HG03565 (cell line): ENCODE results near the gene STRA8.

Source experiments
- ATAC-seq: cut with Tn5 transposase; IDR thresholded peaks from one replicate; pipeline ENCODE4 v1.9.1; 2021; ENCODE audit warnings: mild to moderate bottlenecking, moderate library complexity; ENCODE audit not compliant: unreplicated experiment

The STRA8 gene

DNA sequence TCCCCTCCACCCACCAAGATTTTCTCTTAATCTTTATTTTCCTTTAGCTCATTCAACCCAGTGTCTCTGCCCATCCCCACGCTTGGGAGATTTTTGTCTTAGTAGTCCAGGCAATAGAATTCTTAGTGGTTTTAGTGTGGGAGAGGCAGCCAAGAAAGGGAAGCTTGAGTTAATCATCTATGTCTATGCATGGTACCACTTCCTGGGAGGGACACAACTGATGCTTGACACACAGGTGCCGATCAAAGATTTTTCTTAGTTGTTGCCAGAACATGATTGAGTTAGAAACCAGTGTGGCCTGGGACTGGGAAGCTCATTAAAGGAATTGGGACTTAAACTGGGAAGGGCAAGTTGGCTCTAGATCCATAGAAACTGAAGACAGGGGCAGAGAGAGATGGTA, 3.1 kb downstream of the STRA8 start:
- peak; percentile 72 for ATAC-seq

DNA sequence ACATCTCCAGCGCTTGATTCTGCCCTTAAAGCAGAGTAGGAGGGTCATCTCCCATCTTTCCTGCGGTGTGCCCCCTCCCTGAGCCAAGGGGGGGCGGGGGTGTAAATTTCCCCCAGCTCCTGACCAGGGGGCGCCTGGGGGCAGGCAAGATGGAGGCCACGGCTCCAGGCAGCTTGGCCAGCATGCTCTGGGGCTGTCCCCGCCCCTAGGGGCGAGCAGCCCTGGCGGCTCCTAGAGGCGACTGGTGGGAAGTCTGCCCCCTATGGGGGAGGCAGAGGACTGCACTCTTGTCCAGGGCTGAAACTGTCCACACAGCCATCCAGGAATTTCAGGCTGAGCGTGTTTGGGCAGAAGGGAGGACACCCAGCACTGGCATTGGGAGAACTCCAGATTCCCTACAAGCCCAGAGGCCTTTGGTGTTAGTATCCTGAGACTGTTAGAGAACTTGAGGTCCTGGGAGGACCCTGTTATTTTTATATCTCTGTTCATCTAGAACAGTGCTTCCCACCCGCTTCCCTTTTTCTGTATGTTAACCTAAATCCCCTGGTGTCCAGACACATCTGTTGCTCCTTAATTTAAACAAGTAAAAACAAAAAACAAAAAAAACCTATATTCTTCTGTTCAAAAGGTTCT, 4.6 kb downstream of the STRA8 start:
- no peak for ATAC-seq

DNA sequence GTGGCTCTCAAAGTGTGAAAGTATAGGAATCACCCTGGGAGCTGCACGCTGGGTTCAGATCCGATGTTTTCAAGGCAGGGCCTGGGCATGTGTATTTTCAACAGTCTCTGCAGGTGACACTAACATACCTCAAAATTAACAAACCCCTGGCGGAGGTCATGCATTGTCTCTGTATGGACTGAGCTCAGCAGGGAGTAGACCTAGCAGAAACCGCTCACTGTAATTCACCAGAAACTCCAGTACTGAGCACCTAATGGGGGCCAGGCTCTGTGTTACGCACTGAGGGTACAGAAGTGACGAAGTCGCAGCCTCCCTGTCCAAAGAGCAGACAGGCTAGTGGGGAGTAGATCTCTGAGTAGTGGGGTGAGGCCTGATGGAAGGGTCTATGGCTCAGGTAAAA, 5.6 kb downstream of the STRA8 start:
- ATAC-seq = no peak

DNA sequence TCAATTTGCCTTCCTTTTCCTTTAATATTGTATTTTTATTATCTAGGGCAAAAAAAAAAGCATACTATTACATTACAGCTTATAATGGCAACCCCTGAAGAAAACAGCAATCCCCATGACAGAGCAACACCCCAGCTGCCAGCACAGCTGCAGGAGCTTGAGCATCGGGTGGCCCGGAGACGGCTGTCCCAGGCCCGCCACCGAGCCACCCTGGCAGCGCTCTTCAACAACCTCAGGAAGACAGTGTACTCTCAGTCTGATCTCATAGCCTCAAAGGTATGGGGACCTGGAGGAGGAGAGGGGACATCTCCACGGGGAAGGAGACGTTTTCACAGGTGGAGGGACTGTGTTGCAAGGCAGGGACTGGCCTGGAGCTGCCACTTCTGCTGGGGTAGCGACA, 6.8 kb downstream of the STRA8 start:
- ATAC-seq = no peak

DNA sequence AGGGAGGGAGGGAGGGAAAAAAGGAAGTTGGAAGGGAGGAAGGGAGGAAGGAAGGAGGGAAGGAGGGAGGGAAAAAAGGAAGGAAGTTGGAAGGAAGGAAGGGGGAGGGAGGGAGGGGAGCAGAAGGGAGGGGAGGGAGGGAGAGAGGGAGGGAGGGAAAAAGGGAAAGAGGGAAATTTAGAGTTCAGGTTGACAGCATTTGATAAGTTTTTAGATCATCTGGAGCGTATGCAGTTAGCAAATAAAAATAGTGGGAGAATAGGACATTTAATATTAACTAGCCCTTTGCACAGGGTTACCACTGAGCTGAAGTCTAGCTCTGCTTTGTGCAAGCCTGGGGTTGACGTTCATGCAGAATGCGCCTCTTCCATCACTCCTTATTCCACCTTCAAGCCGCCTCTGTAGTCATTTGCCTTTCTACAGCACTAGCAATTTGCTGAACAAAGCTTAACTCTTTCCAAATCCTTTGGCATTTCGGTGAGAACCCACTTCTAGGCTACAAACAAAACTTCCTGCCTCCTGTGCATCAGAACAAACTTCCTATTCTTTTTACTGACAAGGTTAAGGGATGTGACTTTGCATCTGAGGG, 8.6 kb downstream of the STRA8 start:
- ATAC-seq = no peak

DNA sequence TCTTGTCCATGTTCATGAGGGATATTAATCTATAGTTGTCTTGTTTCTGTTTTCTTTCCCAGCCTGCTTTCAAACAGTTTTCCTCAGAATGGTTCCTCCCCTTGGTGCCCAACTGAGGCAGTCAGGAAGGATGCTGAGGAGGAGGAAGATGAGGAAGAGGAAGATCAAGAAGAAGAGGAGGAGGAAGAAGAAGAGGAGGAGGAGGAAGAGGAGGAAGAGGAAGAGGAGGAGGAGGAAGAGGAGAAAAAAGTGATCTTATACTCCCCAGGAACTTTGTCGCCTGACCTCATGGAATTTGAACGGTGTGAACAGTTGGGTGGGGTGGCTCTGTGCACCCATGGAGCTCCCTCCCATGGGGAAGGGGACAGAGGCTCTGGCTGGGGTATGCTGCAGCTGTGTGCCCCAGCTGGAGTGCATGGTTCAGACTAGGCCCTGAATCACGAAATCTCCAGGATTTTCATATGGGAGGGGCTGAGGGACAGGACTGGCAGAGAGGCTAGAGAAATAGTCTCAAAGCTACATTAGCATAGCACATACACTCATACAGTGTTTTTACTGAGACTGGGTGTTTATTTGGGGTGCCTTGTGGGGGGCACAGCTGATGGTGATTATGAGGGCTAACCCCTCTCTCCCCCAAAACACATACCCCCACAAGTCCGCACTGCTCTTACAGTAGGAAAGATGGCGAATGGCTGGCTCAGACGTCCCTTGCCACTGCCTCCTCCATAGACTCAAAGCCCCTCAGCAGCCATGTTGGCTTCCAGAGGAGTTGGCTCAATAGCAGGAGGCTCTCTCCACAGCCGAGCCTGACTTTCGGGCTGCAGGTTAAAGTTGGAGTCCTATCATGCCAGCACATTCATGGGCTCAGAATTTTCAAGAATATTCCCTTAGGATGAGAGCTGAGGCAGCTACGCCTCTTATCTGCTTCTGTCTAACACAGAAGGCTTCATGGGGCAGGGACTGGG, 11.9 kb downstream of the STRA8 start:
- no peak for ATAC-seq

DNA sequence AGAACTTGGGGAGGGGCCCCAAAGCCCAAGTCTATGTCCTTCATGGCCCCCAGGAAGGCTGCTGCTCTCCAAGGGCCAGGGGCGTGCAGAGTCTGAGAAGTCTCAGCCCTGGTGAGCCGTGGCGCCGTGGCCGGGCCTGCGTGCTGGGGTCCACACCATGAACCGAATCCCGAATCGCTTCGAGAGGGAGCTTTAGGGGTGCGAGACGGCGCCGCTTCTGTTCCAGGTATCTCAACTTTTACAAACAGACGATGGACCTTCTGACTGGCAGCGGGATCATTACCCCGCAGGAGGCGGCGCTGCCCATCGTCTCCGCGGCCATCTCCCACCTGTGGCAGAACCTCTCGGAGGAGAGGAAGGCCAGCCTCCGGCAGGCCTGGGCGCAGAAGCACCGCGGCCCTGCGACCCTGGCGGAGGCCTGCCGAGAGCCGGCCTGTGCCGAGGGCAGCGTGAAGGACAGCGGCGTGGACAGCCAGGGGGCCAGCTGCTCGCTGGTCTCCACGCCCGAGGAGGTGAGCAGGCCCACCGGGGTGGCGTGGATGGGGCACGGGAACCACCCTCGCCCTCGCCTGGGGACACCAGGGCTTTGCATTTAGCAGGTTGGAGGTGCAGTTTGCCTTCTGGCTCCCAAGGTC, 12.7 kb downstream of the STRA8 start:
- no peak for ATAC-seq

DNA sequence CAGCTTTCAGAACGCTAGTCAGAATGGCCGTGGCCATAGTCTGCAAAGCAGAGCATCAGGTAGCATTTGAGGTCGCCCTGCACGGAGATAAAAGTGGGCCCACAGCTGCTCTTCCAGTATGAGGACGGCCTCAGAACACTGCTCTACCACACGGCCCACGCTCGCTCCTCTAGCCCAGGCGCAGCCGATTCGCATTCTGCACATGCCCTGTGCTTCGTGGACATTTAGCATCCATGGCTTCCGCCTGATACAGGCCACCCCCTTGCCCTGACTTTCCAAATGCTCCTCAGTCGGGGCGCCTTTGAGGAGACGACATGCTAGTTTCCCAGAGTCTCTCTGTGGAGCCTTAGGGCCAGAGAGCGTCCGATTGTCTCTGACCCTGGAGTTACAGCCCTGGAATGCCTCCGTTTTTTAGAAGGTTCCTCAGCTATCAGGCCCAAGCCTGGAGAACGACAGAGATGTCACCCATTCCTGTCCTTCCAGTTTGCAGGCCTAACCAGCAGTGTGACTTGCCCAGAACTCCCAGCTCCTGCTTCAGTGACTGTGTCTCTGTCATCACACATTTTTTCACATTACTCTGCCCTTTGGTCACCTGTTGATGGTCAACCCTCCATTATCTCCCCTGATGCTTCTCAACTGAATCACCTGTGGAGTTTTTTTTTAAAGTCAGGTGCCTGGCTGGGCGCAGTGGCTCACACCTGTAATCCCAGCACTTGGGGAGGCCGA, 14.3 kb downstream of the STRA8 start:
- ATAC-seq = no peak

DNA sequence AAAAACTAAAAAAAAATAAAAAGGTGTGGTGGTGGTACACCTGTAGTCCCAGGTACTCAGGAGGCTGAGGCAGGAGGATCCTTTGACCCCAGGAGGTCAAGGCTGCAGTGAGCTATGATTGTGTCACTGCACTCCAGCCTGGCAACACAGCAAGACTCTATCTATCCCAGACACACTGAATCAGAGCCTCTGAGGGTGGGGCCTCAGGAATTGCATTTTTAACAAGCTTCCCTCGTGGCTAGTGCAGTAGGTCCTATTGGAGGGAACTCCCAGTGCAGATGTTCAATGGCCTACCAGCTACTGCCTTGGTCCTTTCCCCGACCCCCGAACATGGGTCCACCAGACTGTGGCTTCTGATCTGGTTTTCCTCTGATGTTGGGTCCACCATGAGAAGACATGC, 14.9 kb downstream of the STRA8 start:
- no peak for ATAC-seq

DNA sequence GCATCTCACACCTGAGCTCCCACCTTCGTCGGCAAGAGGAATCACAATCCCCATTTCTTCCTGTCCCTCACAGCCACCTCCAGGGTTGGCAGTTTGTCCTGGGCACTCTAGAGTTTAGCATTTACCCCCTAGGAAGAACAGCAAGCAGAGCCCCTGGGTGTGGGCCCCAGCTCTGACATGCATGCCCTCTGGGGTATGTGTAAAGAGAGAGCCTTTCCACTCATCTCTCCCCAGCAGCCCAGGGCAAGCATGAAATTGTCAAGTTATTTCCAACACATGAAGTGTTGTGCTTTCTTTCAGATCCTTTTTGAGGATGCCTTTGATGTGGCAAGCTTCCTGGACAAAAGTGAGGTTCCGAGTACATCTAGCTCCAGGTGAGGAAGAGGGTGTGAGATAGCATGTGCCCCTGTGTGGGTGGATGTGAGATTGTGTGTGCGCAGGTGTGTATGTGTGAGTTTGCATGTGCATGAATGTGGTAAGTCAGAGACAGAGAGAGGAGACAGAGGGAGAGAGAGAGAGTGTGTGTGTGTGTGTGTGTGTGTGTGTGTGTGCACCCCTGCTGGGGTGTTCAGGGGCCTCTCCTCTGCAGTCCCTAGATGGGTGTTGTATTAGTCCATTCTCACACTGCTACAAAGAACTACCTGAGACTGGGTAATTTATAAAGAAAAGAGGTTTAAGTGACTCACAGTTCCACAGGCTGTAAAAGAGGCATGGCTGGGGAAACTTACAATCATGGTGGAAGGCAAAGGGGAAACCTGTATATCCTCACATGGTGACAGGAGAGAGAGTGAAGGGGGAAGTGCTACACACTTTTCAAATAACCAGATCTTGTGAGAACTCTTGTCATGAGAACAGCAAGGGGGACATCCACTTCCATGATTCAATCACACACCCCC, 18.1 kb downstream of the STRA8 start:
- ATAC-seq = no peak

DNA sequence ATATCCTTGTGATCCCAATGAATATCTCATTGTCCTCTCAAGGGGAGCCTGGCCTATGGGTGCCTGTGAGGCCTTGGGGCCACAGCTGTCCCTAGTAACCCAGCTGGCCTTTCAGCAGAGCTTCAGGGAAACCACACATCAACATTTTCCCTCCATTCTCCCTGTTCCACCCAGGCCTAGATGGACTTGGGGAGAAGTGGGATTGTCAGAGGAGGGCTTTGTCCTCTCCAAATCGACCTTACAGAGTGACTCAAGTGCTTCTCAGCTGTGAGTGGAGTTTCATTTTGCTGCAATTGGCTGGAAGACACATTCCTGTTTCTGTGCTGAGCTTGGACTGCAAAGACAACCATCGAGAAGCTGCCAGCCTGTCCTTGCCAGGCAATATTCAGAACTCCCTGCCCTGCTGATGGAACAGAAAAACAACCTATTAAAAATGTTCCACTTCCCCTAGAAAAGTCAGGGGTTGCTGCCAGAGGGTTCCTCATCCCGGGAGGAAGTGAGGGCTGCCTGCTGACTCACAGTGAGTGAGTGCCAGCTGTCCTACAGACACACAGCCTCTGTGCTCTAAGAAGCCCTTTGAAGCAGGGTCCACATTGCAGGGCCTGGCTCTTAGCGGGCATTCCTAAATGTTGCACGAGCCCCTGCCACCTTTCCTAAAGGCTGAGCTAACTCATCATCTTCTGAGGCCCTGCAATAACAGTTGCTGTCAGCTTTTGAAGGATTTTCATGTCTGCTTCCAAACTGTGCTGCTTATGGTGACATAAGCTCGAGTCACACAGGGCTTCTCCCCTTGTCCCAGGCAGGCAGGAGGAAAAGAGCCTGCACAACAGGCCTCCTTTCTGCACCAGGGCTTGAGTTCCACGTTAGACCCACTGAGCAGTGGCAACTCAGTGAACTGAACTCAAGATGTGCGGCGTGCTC, 20.5 kb downstream of the STRA8 start:
- ATAC-seq = no peak

DNA sequence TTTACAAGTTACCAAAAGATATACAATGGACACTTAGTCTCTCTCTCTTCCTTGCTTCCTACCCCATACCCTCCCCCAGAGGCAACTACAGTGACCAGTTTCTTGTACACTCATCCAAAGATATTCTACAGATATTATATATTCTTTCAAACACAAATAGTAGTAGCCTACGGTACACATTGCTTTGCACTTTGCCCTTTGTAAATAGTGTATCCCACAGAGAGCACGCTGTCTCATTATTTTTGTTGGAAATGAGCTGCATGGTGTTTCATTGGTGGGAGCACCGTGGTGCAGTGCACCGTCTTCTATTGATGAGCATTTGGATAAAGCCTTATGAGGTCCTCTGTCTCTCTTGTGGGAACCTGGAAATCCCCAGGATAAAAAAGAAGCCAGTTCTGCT, 24.2 kb downstream of the STRA8 start:
- no peak for ATAC-seq

DNA sequence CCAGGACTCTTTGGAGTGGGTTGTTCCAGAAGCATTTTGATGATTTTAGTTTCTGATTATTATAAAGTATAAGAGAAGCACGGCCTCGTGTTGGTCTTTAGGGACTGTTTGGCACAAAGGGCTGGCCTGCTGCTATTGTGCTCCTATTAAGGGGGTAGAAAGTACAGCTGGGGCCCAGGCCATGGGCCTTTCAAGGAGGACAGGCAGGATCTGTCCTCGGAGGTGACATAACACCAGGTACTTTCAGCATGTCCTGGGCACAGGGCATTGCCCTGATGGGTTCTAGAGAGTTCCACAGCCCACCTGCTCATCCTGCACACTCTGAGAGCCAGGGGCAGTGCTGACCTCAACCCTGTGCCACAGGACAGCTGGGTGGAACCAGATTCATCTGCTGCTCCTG, 24.9 kb downstream of the STRA8 start:
- ATAC-seq = no peak

DNA sequence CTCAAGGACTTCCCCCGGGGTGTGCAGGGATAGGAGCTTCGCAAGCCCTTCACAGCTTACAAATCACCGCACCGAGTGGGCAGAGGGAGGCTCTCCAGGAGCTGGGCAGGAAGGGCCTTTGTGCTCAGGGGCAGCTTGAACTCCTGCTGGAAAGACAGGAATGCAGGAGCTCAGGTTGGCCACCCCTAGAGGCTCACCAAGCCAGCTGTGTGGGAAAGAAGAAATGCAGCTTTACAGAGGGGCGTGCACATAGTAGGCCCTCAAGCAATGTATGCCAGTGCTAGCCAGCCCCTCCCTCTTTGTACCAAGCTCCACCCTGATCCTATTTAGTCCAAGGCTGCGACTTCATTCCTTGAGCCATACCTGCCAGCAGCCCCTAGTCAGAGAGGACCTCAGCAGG, 26.1 kb downstream of the STRA8 start:
- ATAC-seq = no peak

DNA sequence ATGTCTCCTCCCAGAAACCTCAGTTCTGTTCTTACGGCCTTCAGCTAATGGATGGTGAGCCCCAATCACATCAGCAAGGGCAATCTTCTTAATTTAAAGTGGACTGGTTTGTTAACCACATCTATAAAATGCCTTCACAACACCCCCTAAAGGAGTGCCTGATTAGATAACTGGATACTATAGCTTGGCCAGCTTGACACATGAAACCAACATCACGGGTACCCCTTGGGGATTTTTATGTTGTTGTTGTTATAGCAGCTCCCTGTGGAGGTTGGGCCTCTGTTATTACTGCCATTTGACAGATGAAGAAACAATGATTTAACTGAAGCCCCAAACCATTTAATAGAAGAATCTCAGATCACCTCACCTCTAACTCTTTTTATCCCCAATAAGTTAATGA, 26.8 kb downstream of the STRA8 start:
- no peak for ATAC-seq

DNA sequence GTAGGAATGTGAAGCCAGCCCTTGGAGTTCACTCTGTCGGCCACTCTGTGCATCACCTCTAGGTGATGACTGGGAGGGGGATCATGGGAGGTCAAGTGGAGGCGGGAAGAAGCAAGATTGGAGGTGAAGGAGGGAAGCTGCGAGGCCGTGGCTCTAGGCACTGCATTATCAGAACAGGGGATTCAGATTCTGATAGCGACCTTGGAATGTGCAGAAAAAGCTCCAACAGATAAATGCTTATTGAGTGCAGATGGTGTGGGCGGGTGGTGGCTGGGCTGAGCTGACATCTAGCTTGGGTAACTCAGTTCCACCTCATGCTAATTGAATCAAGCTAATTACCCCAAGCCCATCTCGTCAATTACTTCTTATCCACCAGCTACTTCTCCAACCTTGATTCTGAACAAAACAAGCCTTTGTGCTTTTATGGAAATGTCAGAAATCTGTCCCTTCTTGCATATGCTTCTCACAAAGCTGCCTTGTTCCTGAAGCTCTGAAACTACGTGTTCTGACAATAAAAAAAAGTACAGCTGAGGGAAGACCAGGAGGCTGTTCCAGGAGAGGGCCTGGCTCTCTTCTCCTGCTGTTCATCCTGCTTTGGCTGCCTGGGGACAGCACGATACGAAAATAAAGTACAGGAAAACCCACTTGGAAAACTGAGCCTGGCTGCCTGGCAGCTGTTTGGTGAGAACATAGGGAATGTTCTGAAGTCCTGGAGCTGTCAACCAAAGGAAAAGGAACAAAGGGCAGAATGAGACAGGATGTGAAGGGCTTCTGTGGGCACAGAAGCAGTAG, 27.5 kb downstream of the STRA8 start:
- ATAC-seq = no peak

DNA sequence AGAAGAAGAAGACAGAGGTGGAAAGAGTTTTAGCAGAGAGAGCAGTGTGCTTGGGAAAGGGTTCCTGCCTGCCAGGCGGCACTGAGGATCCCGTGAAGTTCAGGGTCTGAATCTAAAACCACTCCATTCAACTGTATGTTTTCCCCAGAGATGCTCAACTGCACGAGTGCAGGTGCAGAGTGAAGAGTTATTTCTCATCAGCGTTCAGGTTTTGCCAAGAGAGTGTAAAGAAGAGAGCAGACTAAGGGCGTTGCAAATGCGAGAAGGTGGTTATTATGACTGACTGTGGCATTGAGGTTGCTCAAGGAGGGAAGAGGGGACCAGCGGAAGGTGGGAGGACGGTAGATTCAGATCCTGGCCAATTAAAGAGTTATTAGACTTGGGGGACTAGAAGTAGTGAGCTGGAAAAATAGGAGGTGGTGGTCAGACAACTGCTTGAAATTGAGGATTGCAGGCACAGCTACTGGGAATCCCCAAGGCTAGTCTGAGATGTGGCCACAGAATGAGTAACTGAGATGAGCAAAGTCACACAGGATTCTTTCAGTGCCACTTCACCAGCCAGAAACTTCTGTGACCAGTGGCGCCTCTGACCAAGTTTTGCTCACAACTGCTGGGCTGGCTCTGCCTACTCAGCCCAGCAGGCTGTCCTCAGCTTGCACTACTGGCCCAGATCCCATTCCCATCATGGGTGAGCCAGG, 29.1 kb downstream of the STRA8 start:
- ATAC-seq = no peak
